Uterus (tissue), 4 donors: ENCODE results near the gene GNG12. TPM values are rescaled to one million over a fixed set of nuclear protein-coding genes. Genes with fewer than 3 reads are reported as not detected.

Experiments used
- DNase-seq, 2 donors: peaks; one replicate each; pipeline ENCODE4 v3.0.0-alpha.2; 2019 to 2020
- H3K27ac ChIP-seq, 2 donors: fragments of 200-600 bp; sonication (generic); 1 replicate in 1 of 2; 2 replicates in 1 of 2; pipeline ENCODE4 v1.5.1; 2016 to 2018
- H3K27me3 ChIP-seq, 2 donors: fragments of 200-600 bp; sonication (generic); one replicate each; pipeline ENCODE4 v1.5.1; 2018 to 2019; ENCODE audit warnings: control low read depth in 1 of 2
- H3K36me3 ChIP-seq, 2 donors: fragments of 200-600 bp; sonication (generic); one replicate each; pipeline ENCODE4 v1.5.1; 2019; ENCODE audit warnings: control low read depth in 1 of 2
- H3K4me1 ChIP-seq, 2 donors: fragments of 200-600 bp; sonication (generic); one replicate each; pipeline ENCODE4 v1.5.1; 2018 to 2019; ENCODE audit warnings: control low read depth in 1 of 2
- H3K4me3 ChIP-seq, 2 donors: fragments of 200-600 bp; sonication (generic); 1 replicate in 1 of 2; 2 replicates in 1 of 2; pipeline ENCODE4 v1.5.1; 2018 to 2019; ENCODE audit warnings: mild to moderate bottlenecking in 1 of 2
- H3K9me3 ChIP-seq, 2 donors: fragments of 200-600 bp; sonication (generic); one replicate each; pipeline ENCODE4 v1.5.1; 2019; ENCODE audit warnings: control low read depth in 1 of 2
- POLR2A ChIP-seq, 2 donors: fragments of 450-650 bp; IDR thresholded peaks; one replicate each; pipeline ENCODE4 v1.6.1; 2016; ENCODE audit warnings: antibody characterized with exemption in 2 of 2, mild to moderate bottlenecking in 1 of 2, moderate library complexity in 1 of 2
- intact Hi-C: fragments of 100-400 bp; cut with DNase I; formaldehyde crosslinking; loops from one replicate; pipeline ENCODE4 v1.15.1; 2023; ENCODE audit warnings: low total_unique reads
- total RNA-seq, 4 donors: library from RNA; depleted of rRNA in 3 of 4; stranded (reverse); fragments of >200 nt in 3 of 4; gene quantifications; one replicate each; pipeline versions ENCODE4 v1.1.0 to v1.2.4, GENCODE V29; 2014 to 2023
- TF ChIP-seq, protein P1 (sequence below), 4 experiments: fragments of 200-600 bp in 2 of 4; fragments of 450-650 bp in 2 of 4; sonication (generic) in 2 of 4; IDR thresholded peaks; one replicate each; pipeline ENCODE4 v1.5.1; 2016 to 2019; ENCODE audit warnings: antibody characterized with exemption in 4 of 4, mild to moderate bottlenecking in 2 of 4, moderate library complexity in 1 of 4
- donor health status: DM: yes; HTN: yes; CAD: no.

The GNG12 gene
- total RNA-seq, 4 donors from 2014 or later = 45.3 to 179 (median 120) TPM

- intact Hi-C loops = no loop called here
- no peaks in the 10 kb centered on the region for H3K9me3 ChIP-seq
- no peak for TF ChIP-seq POLR2A (IDR thresholded peaks at IDR 0.05)
- TF ChIP-seq, protein P1, sequence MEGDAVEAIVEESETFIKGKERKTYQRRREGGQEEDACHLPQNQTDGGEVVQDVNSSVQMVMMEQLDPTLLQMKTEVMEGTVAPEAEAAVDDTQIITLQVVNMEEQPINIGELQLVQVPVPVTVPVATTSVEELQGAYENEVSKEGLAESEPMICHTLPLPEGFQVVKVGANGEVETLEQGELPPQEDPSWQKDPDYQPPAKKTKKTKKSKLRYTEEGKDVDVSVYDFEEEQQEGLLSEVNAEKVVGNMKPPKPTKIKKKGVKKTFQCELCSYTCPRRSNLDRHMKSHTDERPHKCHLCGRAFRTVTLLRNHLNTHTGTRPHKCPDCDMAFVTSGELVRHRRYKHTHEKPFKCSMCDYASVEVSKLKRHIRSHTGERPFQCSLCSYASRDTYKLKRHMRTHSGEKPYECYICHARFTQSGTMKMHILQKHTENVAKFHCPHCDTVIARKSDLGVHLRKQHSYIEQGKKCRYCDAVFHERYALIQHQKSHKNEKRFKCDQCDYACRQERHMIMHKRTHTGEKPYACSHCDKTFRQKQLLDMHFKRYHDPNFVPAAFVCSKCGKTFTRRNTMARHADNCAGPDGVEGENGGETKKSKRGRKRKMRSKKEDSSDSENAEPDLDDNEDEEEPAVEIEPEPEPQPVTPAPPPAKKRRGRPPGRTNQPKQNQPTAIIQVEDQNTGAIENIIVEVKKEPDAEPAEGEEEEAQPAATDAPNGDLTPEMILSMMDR (IDR thresholded peaks at IDR 0.05) = no peak
- H3K36me3 ChIP-seq = no peaks in the 10 kb centered on the region
- H3K27ac ChIP-seq = peak overlapping the region; percentile 33 to 41
- H3K4me1 ChIP-seq = no peaks in the 10 kb centered on the region
- no peak for DNase-seq
- H3K4me3 ChIP-seq = no peak overlapping the region
- no peaks in the 10 kb centered on the region for H3K27me3 ChIP-seq
Measured at GRCh38 chr1:67780637-67781036, 52.6 kb downstream of the GNG12 start.

GRCh38 chr1:67777440-67777839 is 55.8 kb downstream of the GNG12 start:
- Histone ChIP-seq H3K27me3 (no peaks in the 10 kb centered on the region), H3K9me3 (no peaks in the 10 kb centered on the region), H3K36me3 (no peaks in the 10 kb centered on the region), H3K4me3 (no peak overlapping the region), H3K27ac (peak overlapping the region; percentile 84 to 86), H3K4me1 (no peaks in the 10 kb centered on the region)
- TF ChIP-seq, protein P1 (IDR thresholded peaks at IDR 0.05) = no peak
- no peak for TF ChIP-seq POLR2A (IDR thresholded peaks at IDR 0.05)
- no peak for DNase-seq
- intact Hi-C loops = no loop called here

GRCh38 chr1:67777016-67777415 is 56.3 kb downstream of the GNG12 start:
- no peaks in the 10 kb centered on the region for H3K27me3 ChIP-seq
- H3K4me1 ChIP-seq = no peaks in the 10 kb centered on the region
- no peak for TF ChIP-seq POLR2A (IDR thresholded peaks at IDR 0.05)
- TF ChIP-seq, protein P1 (IDR thresholded peaks at IDR 0.05) = no peak
- H3K27ac ChIP-seq = peak overlapping the region; percentile 84 to 86
- DNase-seq = no peak
- H3K36me3 ChIP-seq = no peaks in the 10 kb centered on the region
- intact Hi-C loops = no loop called here
- H3K4me3 ChIP-seq = no peak overlapping the region
- H3K9me3 ChIP-seq = no peaks in the 10 kb centered on the region

DNA sequence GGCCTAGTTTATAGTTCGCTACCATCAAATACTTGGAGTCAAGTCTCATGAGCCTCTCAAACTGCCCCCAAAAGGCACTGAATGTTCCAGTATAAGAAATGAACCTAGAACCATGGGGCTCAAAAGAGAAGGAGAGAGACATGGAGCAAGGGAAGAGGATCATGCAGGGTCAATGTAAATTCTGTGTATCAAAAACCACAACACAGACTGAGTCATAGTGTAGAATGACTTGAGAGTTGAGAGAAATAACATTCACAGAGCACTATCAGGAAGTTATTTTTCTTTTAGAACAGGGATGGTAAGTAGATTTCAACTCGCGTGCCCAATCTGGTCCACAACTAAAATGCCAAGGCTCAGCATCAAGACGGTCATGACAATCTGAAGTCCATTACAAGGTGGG is 59.8 kb downstream of the GNG12 start:
- TF ChIP-seq, protein P1 (IDR thresholded peaks at IDR 0.05) = no peak
- no peak for TF ChIP-seq POLR2A (IDR thresholded peaks at IDR 0.05)

DNA sequence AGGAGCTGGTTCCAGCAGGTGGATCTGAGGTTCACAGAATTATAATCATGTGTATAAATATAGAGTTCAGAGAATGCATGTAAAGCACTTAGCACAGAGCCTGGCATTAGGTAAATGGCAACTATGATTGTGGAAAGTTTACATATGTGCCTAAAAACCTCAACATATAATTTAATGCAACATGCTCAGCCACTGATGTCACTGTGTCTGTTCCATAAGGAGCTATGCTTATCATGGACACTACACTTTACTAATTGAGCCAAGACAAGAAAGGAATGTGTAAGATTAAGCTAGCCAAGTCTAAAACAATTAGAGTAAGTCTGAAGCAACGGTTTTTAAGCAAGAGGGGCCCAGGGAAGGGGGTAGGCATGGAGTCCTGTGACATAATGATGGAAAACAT is 61.5 kb downstream of the GNG12 start:
- H3K4me1 ChIP-seq = no peaks in the 10 kb centered on the region
- intact Hi-C loops = no loop called here
- no peak for DNase-seq
- no peaks in the 10 kb centered on the region for H3K9me3 ChIP-seq
- TF ChIP-seq POLR2A (IDR thresholded peaks at IDR 0.05) = no peak
- TF ChIP-seq, protein P1 (IDR thresholded peaks at IDR 0.05) = no peak
- H3K36me3 ChIP-seq = no peaks in the 10 kb centered on the region
- H3K27ac ChIP-seq = no peak overlapping the region
- no peaks in the 10 kb centered on the region for H3K27me3 ChIP-seq
- no peak overlapping the region for H3K4me3 ChIP-seq

More for the DNA sequence above, 59.8 kb downstream of the GNG12 start:
- no peaks in the 10 kb centered on the region for H3K27me3 ChIP-seq
- DNase-seq = no peak
- H3K4me3 ChIP-seq = no peak overlapping the region
- intact Hi-C loops = no loop called here
- H3K9me3 ChIP-seq = no peaks in the 10 kb centered on the region
- no peaks in the 10 kb centered on the region for H3K36me3 ChIP-seq
- no peaks in the 10 kb centered on the region for H3K4me1 ChIP-seq
- no peak overlapping the region for H3K27ac ChIP-seq
